ENCODE measurements around the gene RBM33.

The RBM33 gene

GRCh38 chr7:155744971-155745683 lies 100.7 kb downstream of the RBM33 start:
- Mint-ChIP-seq H3K27me3 (no peaks in the 10 kb centered on the region), H3K4me1 (ENCODE audit: low read depth in 2 of 2) (peaks cover 14 to 37% of the 10 kb centered on the region in 2 donors), H3K4me3 (no peak overlapping the region), H3K9me3 (no peaks in the 10 kb centered on the region), H3K27ac (peak overlapping the region; percentile 35 to 71), H3K36me3 (ENCODE audit: insufficient read depth) (peaks cover 64% of the 10 kb centered on the region)
- DNase-seq, result no peak
- ATAC-seq (replicated peaks), result no peak

- H3K27me3 Mint-ChIP-seq, result no peaks in the 10 kb centered on the region
- no peaks in the 10 kb centered on the region for H3K9me3 Mint-ChIP-seq
- H3K4me3 Mint-ChIP-seq, result no peak overlapping the region
- peaks cover 60% of the 10 kb centered on the region for H3K36me3 Mint-ChIP-seq (ENCODE audit: insufficient read depth)
- DNase-seq (no peak), ATAC-seq (replicated peaks) (no peak)
- H3K27ac Mint-ChIP-seq, result peak overlapping the region in 1 of 2 donors; percentile 71
- H3K4me1 Mint-ChIP-seq (ENCODE audit: low read depth in 2 of 2), result peaks cover 14 to 34% of the 10 kb centered on the region in 2 donors
Measured at GRCh38 chr7:155745737-155746136, 101.3 kb downstream of the RBM33 start.

GRCh38 chr7:155746188-155746587 lies 101.7 kb downstream of the RBM33 start:
- Mint-ChIP-seq H3K4me3 (no peak overlapping the region), H3K27me3 (no peaks in the 10 kb centered on the region), H3K36me3 (ENCODE audit: insufficient read depth) (peaks cover 58% of the 10 kb centered on the region), H3K4me1 (ENCODE audit: low read depth in 2 of 2) (peaks cover 15 to 34% of the 10 kb centered on the region in 2 donors), H3K27ac (peak overlapping the region in 1 of 2 donors; percentile 71), H3K9me3 (no peaks in the 10 kb centered on the region)
- no peak for DNase-seq
- ATAC-seq (replicated peaks), result no peak

GRCh38 chr7:155747209-155747608 lies 102.7 kb downstream of the RBM33 start:
- no peaks in the 10 kb centered on the region for H3K9me3 Mint-ChIP-seq
- peaks cover 21 to 44% of the 10 kb centered on the region in 2 donors for H3K4me1 Mint-ChIP-seq (ENCODE audit: low read depth in 2 of 2)

GRCh38 chr7:155749578-155749977 lies 105.1 kb downstream of the RBM33 start:
- Mint-ChIP-seq H3K4me3 (no peak overlapping the region), H3K27ac (peak overlapping the region in 1 of 2 donors; percentile 61), H3K36me3 (ENCODE audit: insufficient read depth) (peaks cover 29% of the 10 kb centered on the region), H3K9me3 (no peaks in the 10 kb centered on the region), H3K4me1 (ENCODE audit: low read depth in 2 of 2) (peaks cover 42 to 66% of the 10 kb centered on the region in 2 donors), H3K27me3 (no peaks in the 10 kb centered on the region)
- ATAC-seq (replicated peaks), result no peak
- DNase-seq, result no peak

More at GRCh38 chr7:155747209-155747608, 102.7 kb downstream of the RBM33 start:
- Mint-ChIP-seq H3K36me3 (ENCODE audit: insufficient read depth) (peaks cover 48% of the 10 kb centered on the region), H3K27me3 (no peaks in the 10 kb centered on the region), H3K4me3 (no peak overlapping the region), H3K27ac (no peak overlapping the region)
- no peak for DNase-seq
- no peak for ATAC-seq (replicated peaks)

GRCh38 chr7:155750255-155751125 lies 106.0 kb downstream of the RBM33 start:
- Mint-ChIP-seq H3K4me1 (ENCODE audit: low read depth in 2 of 2) (peaks cover 46 to 72% of the 10 kb centered on the region in 2 donors), H3K4me3 (no peak overlapping the region), H3K27me3 (no peaks in the 10 kb centered on the region), H3K27ac (peak overlapping the region; percentile 38 to 61), H3K9me3 (no peaks in the 10 kb centered on the region), H3K36me3 (ENCODE audit: insufficient read depth) (peaks cover 20% of the 10 kb centered on the region)
- DNase-seq, result no peak
- no peak for ATAC-seq (replicated peaks)

- DNase-seq (no peak), ATAC-seq (replicated peaks) (no peak)
- H3K27me3 Mint-ChIP-seq, result no peaks in the 10 kb centered on the region
- H3K4me1 Mint-ChIP-seq (ENCODE audit: low read depth in 2 of 2), result peaks cover 44 to 68% of the 10 kb centered on the region in 2 donors
- no peak overlapping the region for H3K4me3 Mint-ChIP-seq
- H3K9me3 Mint-ChIP-seq, result no peaks in the 10 kb centered on the region
- peak overlapping the region; percentile 81 to 86 for H3K27ac Mint-ChIP-seq
- H3K36me3 Mint-ChIP-seq (ENCODE audit: insufficient read depth), result peaks cover 11% of the 10 kb centered on the region
Measured at GRCh38 chr7:155751409-155751808, 106.9 kb downstream of the RBM33 start.

GRCh38 chr7:155752756-155753445 lies 108.4 kb downstream of the RBM33 start:
- no peaks in the 10 kb centered on the region for H3K9me3 Mint-ChIP-seq

GRCh38 chr7:155753446-155753965 lies 109.0 kb downstream of the RBM33 start:
- Mint-ChIP-seq H3K4me1 (ENCODE audit: low read depth in 2 of 2) (peaks cover 46 to 62% of the 10 kb centered on the region in 2 donors), H3K4me3 (peak overlapping the region; percentile 26 to 57), H3K9me3 (no peaks in the 10 kb centered on the region), H3K36me3 (ENCODE audit: insufficient read depth) (peaks cover 4% of the 10 kb centered on the region), H3K27me3 (no peaks in the 10 kb centered on the region), H3K27ac (peak overlapping the region; percentile 81 to 86)
- DNase-seq, result no peak
- peak; percentile 48 for ATAC-seq (replicated peaks)

More at GRCh38 chr7:155752756-155753445, 108.4 kb downstream of the RBM33 start:
- peak overlapping the region; percentile 81 to 86 for H3K27ac Mint-ChIP-seq
- no peak for DNase-seq
- H3K27me3 Mint-ChIP-seq, result no peaks in the 10 kb centered on the region
- ATAC-seq (replicated peaks), result peak; percentile 16
- peaks cover 3% of the 10 kb centered on the region for H3K36me3 Mint-ChIP-seq (ENCODE audit: insufficient read depth)
- H3K4me3 Mint-ChIP-seq, result peak overlapping the region; percentile 26 to 57
- H3K4me1 Mint-ChIP-seq (ENCODE audit: low read depth in 2 of 2), result peaks cover 46 to 67% of the 10 kb centered on the region in 2 donors

GRCh38 chr7:155754165-155754564 lies 109.7 kb downstream of the RBM33 start:
- H3K27me3 Mint-ChIP-seq, result no peaks in the 10 kb centered on the region
- no peaks in the 10 kb centered on the region for H3K9me3 Mint-ChIP-seq
- peaks cover 42 to 57% of the 10 kb centered on the region in 2 donors for H3K4me1 Mint-ChIP-seq (ENCODE audit: low read depth in 2 of 2)
- ATAC-seq (replicated peaks), result peak; percentile 22
- H3K27ac Mint-ChIP-seq, result peak overlapping the region; percentile 81 to 86
- DNase-seq, result no peak
- H3K36me3 Mint-ChIP-seq (ENCODE audit: insufficient read depth), result peaks cover 10% of the 10 kb centered on the region
- H3K4me3 Mint-ChIP-seq, result no peak overlapping the region

- Mint-ChIP-seq H3K27ac (peak overlapping the region; percentile 11 to 78), H3K4me1 (ENCODE audit: low read depth in 2 of 2) (peaks cover 38 to 54% of the 10 kb centered on the region in 2 donors), H3K4me3 (no peak overlapping the region), H3K9me3 (no peaks in the 10 kb centered on the region), H3K36me3 (ENCODE audit: insufficient read depth) (peaks cover 17% of the 10 kb centered on the region), H3K27me3 (no peaks in the 10 kb centered on the region)
- DNase-seq, result no peak
- ATAC-seq (replicated peaks), result no peak
Measured at GRCh38 chr7:155755026-155755425, 110.6 kb downstream of the RBM33 start.

- no peak for DNase-seq
- Mint-ChIP-seq H3K27ac (no peak overlapping the region), H3K4me1 (ENCODE audit: low read depth in 2 of 2) (peaks cover 43 to 59% of the 10 kb centered on the region in 2 donors), H3K4me3 (no peak overlapping the region), H3K36me3 (ENCODE audit: insufficient read depth) (peaks cover 21% of the 10 kb centered on the region), H3K9me3 (no peaks in the 10 kb centered on the region), H3K27me3 (no peaks in the 10 kb centered on the region)
- no peak for ATAC-seq (replicated peaks)
Measured at GRCh38 chr7:155756322-155756721, 111.9 kb downstream of the RBM33 start.

GRCh38 chr7:155758348-155758747 lies 113.9 kb downstream of the RBM33 start:
- Mint-ChIP-seq H3K36me3 (ENCODE audit: insufficient read depth) (peaks cover 25% of the 10 kb centered on the region), H3K4me1 (ENCODE audit: low read depth in 2 of 2) (peaks cover 47 to 58% of the 10 kb centered on the region in 2 donors)
- no peak for ATAC-seq (replicated peaks)

More at GRCh38 chr7:155758348-155758747, 113.9 kb downstream of the RBM33 start:
- DNase-seq, result no peak
- Mint-ChIP-seq H3K9me3 (no peaks in the 10 kb centered on the region), H3K4me3 (no peak overlapping the region), H3K27me3 (no peaks in the 10 kb centered on the region), H3K27ac (no peak overlapping the region)

All from effector memory CD8-positive, alpha-beta T cell (primary cell).